B cell (primary cell): ENCODE measurements around the gene CRP. TPM values are rescaled to one million over a fixed set of nuclear protein-coding genes. Genes with fewer than 3 reads are reported as not detected.

Experiments
- ATAC-seq: fragments of 200-7000 bp; cut with Tn5 transposase; one replicate; pipeline ENCODE4 v1.10.0; 2021; ENCODE audit warnings: low read depth, mild to moderate bottlenecking, moderate number of reproducible peaks, moderate library complexity
- CTCF ChIA-PET: fragments of 350-600 bp; sonication (Branson Sonifier 250); formaldehyde crosslinking; loops from one replicate; lab custom pipeline; 2021; ENCODE audit warnings: antibody characterized with exemption, inconsistent platforms; lab: Charles Lee
- POLR2A ChIA-PET: fragments of 350-600 bp; sonication (Branson Sonifier 250); formaldehyde crosslinking; loops from one replicate; lab custom pipeline; 2021; ENCODE audit warnings: antibody characterized with exemption; lab: Charles Lee
- DNase-seq: peaks from one replicate; pipeline ENCODE4 v3.0.0; 2013
- H2AFZ ChIP-seq: 2 replicates; pipeline ENCODE4 v1.6.1; 2012; ENCODE audit warnings: mild to moderate bottlenecking, low read depth, low read length; ENCODE audit not compliant: insufficient read depth, poor library complexity, severe bottlenecking
- H3K27ac ChIP-seq, 2 donors: 1 replicate in 1 of 2; 2 replicates in 1 of 2; pipeline ENCODE4 v1.5.1; 2012 to 2013; ENCODE audit warnings: low read length in 2 of 2, mild to moderate bottlenecking in 2 of 2, moderate library complexity in 1 of 2
- H3K27me3 ChIP-seq, 4 experiments: fragments of 200-600 bp in 1 of 4; sonication (generic) in 1 of 4; replicated peaks in 1 of 4; 1 replicate in 2 of 4; 2 replicates in 2 of 4; pipeline versions ENCODE4 v1.6.1 to v1.7.0; 2013 to 2016; ENCODE audit warnings: low read length in 3 of 4, mild to moderate bottlenecking in 2 of 4, mixed read lengths in 1 of 4, moderate library complexity in 1 of 4; ENCODE audit not compliant: insufficient read depth in 4 of 4, control insufficient read depth in 3 of 4; ENCODE audit errors: control extremely low read depth in 1 of 4
- H3K36me3 ChIP-seq, 2 experiments: replicated peaks in 1 of 2; 1 replicate in 1 of 2; 2 replicates in 1 of 2; pipeline versions ENCODE4 v1.6.1 to v1.7.1; 2013; ENCODE audit warnings: low read length in 1 of 2; ENCODE audit not compliant: insufficient read depth in 2 of 2, control insufficient read depth in 1 of 2; ENCODE audit errors: control extremely low read depth in 1 of 2, extremely low read depth in 1 of 2
- H3K4me1 ChIP-seq, 2 donors: fragments of 200-600 bp in 1 of 2; sonication (generic) in 1 of 2; 1 replicate in 1 of 2; 2 replicates in 1 of 2; pipeline versions ENCODE4 v1.5.1 to v1.6.1; 2013 to 2017; ENCODE audit warnings: low read length in 2 of 2; ENCODE audit not compliant: control insufficient read depth in 2 of 2, insufficient read depth in 2 of 2
- H3K4me2 ChIP-seq: replicated peaks from 2 replicates; pipeline ENCODE3; 2012; ENCODE audit warnings: mild to moderate bottlenecking, low read depth, low read length; ENCODE audit not compliant: poor library complexity, severe bottlenecking
- H3K4me3 ChIP-seq, 5 experiments: fragments of 200-600 bp in 1 of 5; sonication (generic) in 1 of 5; 1 replicate in 3 of 5; 2 replicates in 2 of 5; pipeline versions ENCODE4 v1.5.1 to v1.7.0; 2011 to 2016; ENCODE audit warnings: low read length in 4 of 5, mild to moderate bottlenecking in 4 of 5, low read depth in 2 of 5, control low read depth in 1 of 5, moderate library complexity in 1 of 5; ENCODE audit not compliant: insufficient read depth in 1 of 5; ENCODE audit errors: control extremely low read depth in 1 of 5, extremely low read depth in 1 of 5
- H3K79me2 ChIP-seq: fragments of 200-600 bp; sonication (generic); one replicate; pipeline ENCODE4 v1.6.0; 2016; ENCODE audit warnings: low read length; ENCODE audit not compliant: control insufficient read depth, insufficient read depth
- H3K9ac ChIP-seq: fragments of 200-600 bp; sonication (generic); 2 replicates; pipeline ENCODE4 v1.6.1; 2017; ENCODE audit warnings: mild to moderate bottlenecking, low read length, moderate library complexity
- H3K9me3 ChIP-seq, 3 donors: one replicate each; pipeline versions ENCODE4 v1.6.1 to v1.7.1; 2013; ENCODE audit warnings: low read length in 2 of 3; ENCODE audit not compliant: control insufficient read depth in 2 of 3, insufficient read depth in 1 of 3; ENCODE audit errors: control extremely low read depth in 1 of 3
- H4K20me1 ChIP-seq: 2 replicates; pipeline ENCODE4 v1.6.0; 2012; ENCODE audit warnings: mild to moderate bottlenecking, low read length; ENCODE audit not compliant: insufficient read depth, control insufficient read depth, poor library complexity, severe bottlenecking
- H3K27ac Mint-ChIP-seq: one replicate; pipeline ENCODE4 v1.8.0; 2021; ENCODE audit warnings: mixed read lengths
- H3K27me3 Mint-ChIP-seq: one replicate; pipeline ENCODE4 v1.8.0; 2021; ENCODE audit warnings: mixed read lengths
- H3K4me1 Mint-ChIP-seq: one replicate; pipeline ENCODE4 v1.8.0; 2021; ENCODE audit warnings: mixed read lengths
- H3K4me3 Mint-ChIP-seq: one replicate; pipeline ENCODE4 v1.8.0; 2021; ENCODE audit warnings: mixed read lengths
- H3K9me3 Mint-ChIP-seq: one replicate; pipeline ENCODE4 v1.8.0; 2022; ENCODE audit warnings: mixed read lengths; ENCODE audit not compliant: insufficient read depth
- CTCF ChIP-seq: fragments of 200-600 bp; IDR thresholded peaks from one replicate; pipeline ENCODE4 v1.8.0; 2022; ENCODE audit warnings: antibody characterized with exemption, mild to moderate bottlenecking
- EZH2 ChIP-seq: IDR thresholded peaks from 2 replicates; pipeline ENCODE4 v1.6.1; 2012; ENCODE audit warnings: borderline replicate concordance, low read depth, mild to moderate bottlenecking, moderate library complexity, low read length; ENCODE audit not compliant: insufficient read depth, poor library complexity, severe bottlenecking
- WGBS: methylation state at CpG from one replicate; pipeline ENCODE4 v1.1.5; 2013; ENCODE audit warnings: missing lambda C conversion rate; ENCODE audit not compliant: insufficient coverage; 5-methylcytosine and 5-hydroxymethylcytosine counted together
- intact Hi-C: fragments of 100-400 bp; cut with micrococcal nuclease; formaldehyde crosslinking; loops from one replicate; pipeline ENCODE4 v1.10.0; 2022
- polyA plus RNA-seq: library from polyadenylated mRNA; depleted of rRNA; stranded (reverse); fragments of >200 nt; gene quantifications from 2 replicates; pipeline ENCODE4 v1.2.3, GENCODE V29; 2012
- total RNA-seq, 2 donors: library from RNA; stranded (reverse); fragments of 120-200 nt in 1 of 2; gene quantifications; 1 replicate in 1 of 2; 2 replicates in 1 of 2; pipeline versions ENCODE4 v1.2.3 to v1.2.4, GENCODE V29; 2013 to 2022

CRP gene
- total and polyA plus RNA-seq, 2 donors (not counting 1 experiment from before 2014, with no cell fraction given) = not detected

DNA sequence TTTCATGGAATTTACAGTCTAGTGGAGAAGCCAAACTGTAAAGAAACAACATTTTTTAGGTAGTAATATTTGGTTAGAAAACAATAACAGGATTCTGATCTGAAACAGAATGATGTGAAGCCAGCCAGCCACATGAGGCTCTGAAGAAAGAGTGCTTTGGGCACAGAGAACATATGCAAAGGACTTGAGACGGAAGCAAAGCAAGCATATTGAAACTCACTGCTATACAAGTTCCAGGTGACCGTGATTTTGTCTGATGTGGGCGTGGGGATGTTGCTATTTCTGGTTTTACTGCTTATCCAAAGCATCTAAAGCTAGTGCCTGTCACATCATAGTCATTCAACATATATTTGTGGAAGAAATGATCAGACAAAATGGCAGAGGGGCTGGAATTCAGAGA, 14.7 kb downstream of the CRP start:
- Mint-ChIP-seq H3K4me3 (no peak overlapping the region), H3K4me1 (no peaks in the 10 kb centered on the region), H3K27ac (no peak overlapping the region), H3K27me3 (peaks cover 15% of the 10 kb centered on the region), H3K9me3 (no peaks in the 10 kb centered on the region)
- intact Hi-C loops = no loop called here
- ChIA-PET CTCF (no interaction called here), POLR2A (no interaction called here)
- no peak overlapping the region for H3K4me3 ChIP-seq
- WGBS = 100% methylated on average over 1 of the region's 3 CpGs
- no peaks in the 10 kb centered on the region for H3K79me2 ChIP-seq
- H3K27me3 ChIP-seq = peaks cover 0 to 7% (median 0%) of the 10 kb centered on the region in 4 experiments
- no peaks in the 10 kb centered on the region for H3K36me3 ChIP-seq
- no peak overlapping the region for H3K27ac ChIP-seq
- TF ChIP-seq CTCF (no peak), EZH2 (no peak)
- H3K9ac ChIP-seq = no peak overlapping the region
- H2AFZ ChIP-seq = no peak overlapping the region
- H3K4me2 ChIP-seq = no peak overlapping the region
- no peaks in the 10 kb centered on the region for H3K4me1 ChIP-seq
- DNase-seq (no peak), ATAC-seq (no peak)
- no peaks in the 10 kb centered on the region for H3K9me3 ChIP-seq
- H4K20me1 ChIP-seq = no peaks in the 10 kb centered on the region

DNA sequence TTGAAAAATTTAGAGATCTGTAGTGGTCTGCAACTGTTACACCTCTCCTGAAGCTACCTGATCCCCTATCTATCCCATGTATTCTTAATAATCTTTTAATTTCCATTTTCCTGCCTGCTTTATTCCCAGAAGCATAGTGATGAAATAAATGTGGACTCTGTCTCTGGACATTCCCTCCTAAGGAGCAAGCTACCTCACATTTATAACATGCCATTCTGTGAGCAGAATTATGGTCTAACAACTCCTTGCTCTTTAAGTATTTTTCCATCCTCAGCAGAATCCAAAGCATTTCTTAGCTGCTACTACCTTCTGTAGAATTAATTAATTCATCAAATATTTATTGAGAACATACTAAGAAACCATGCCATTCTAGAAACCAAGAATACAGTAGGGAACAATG, 15.1 kb downstream of the CRP start:
- Histone ChIP-seq H3K4me3 (no peak overlapping the region), H3K4me1 (no peaks in the 10 kb centered on the region), H3K9me3 (no peaks in the 10 kb centered on the region), H4K20me1 (no peaks in the 10 kb centered on the region), H3K27ac (no peak overlapping the region), H3K36me3 (no peaks in the 10 kb centered on the region), H3K27me3 (peaks cover 0 to 7% (median 0%) of the 10 kb centered on the region in 4 experiments), H2AFZ (no peak overlapping the region), H3K4me2 (no peak overlapping the region), H3K79me2 (no peaks in the 10 kb centered on the region), H3K9ac (no peak overlapping the region)
- no peak for DNase-seq
- H3K9me3 Mint-ChIP-seq = no peaks in the 10 kb centered on the region
- no peak for ATAC-seq
- no peaks in the 10 kb centered on the region for H3K4me1 Mint-ChIP-seq
- ChIA-PET POLR2A (no interaction called here), CTCF (no interaction called here)
- peaks cover 16% of the 10 kb centered on the region for H3K27me3 Mint-ChIP-seq
- intact Hi-C loops = no loop called here
- no peak overlapping the region for H3K4me3 Mint-ChIP-seq
- H3K27ac Mint-ChIP-seq = no peak overlapping the region
- TF ChIP-seq CTCF (no peak), EZH2 (no peak)
